Measurements from ENCODE around the gene CRABP2. TPM values are rescaled to one million over a fixed set of nuclear protein-coding genes. Genes with fewer than 3 reads are reported as not detected.

The CRABP2 gene
- polyA plus RNA-seq, 1 of the 3 experiments (the other 2 are of a cell fraction) = 42.1 TPM

DNA sequence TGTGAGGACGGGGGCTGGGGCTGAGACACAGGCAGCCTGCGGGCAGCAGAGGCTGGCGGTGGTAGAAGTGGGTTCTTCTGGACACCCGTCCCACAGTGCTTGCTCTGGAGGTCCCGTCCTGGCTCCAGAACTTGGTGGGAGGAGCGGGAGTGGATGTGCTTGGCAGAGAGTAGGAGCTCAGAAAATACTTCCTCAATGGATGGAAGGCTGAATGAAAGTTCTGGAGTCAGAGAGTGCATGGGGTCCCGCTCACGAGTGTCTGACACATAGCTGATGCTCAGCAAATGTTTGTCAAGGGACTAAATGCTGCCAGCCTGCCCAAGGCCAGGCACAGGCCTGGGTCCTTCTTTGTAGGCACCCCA, 14.7 kb downstream of the CRABP2 start:
- POLR2A ChIA-PET = interaction anchor here (1.2 to 4.3 kb wide), 9 partner anchors 14 to 166 kb away, joined by 4 to 57 read pairs (median 8); partner anchors contain the start of genes CRABP2, ISG20L2 and METTL25B
- Histone ChIP-seq H3K9me3 (no peaks in the 10 kb centered on the region), H3K4me3 (ENCODE audit: low read depth in 2 of 2, low read length in 1 of 2) (no peak overlapping the region), H4K20me1 (ENCODE audit: insufficient read depth) (no peaks in the 10 kb centered on the region), H2AFZ (ENCODE audit: low read depth) (no peak overlapping the region), H3K9ac (no peak overlapping the region), H3K9me2 (no peaks in the 10 kb centered on the region), H3K27ac (ENCODE audit: low read depth in 2 of 2, low read length in 1 of 2) (peak overlapping the region in 1 of 2 experiments; percentile 86; a peak in 1 of 4 replicates), H3K36me3 (replicated peaks in 1 of 2; ENCODE audit: control insufficient read depth in 1 of 2, insufficient read depth in 2 of 2, low read length in 1 of 2) (no peaks in the 10 kb centered on the region), H3K4me2 (peak overlapping the region; percentile 82; the same call in 1 of the 2 replicates), H3F3A (replicated peaks; ENCODE audit: insufficient read depth) (peaks cover 11% of the 10 kb centered on the region), H3K27me3 (ENCODE audit: insufficient read depth) (no peaks in the 10 kb centered on the region), H3K79me2 (ENCODE audit: insufficient read depth) (no peaks in the 10 kb centered on the region), H3K4me1 (ENCODE audit: control insufficient read depth in 1 of 2, insufficient read depth in 2 of 2, low read depth in 1 of 2, low read length in 1 of 2) (peaks cover 14 to 55% of the 10 kb centered on the region in 2 experiments; a peak in 3 of 4 replicates)
- no peak for DNase-seq
- TF ChIP-seq RXRA (IDR thresholded peaks at IDR 0.05; ENCODE audit: borderline replicate concordance, low read depth) = no peak
- TF ChIP-seq RFX5 (IDR thresholded peaks at IDR 0.05; ENCODE audit: low read length) = no peak
- no peak for TF ChIP-seq GABPA (IDR thresholded peaks at IDR 0.05; ENCODE audit: low read depth)
- TF ChIP-seq FOXJ3 (CRISPR knock-in tag; IDR thresholded peaks at IDR 0.05) = no peak
- TF ChIP-seq, protein P1, sequence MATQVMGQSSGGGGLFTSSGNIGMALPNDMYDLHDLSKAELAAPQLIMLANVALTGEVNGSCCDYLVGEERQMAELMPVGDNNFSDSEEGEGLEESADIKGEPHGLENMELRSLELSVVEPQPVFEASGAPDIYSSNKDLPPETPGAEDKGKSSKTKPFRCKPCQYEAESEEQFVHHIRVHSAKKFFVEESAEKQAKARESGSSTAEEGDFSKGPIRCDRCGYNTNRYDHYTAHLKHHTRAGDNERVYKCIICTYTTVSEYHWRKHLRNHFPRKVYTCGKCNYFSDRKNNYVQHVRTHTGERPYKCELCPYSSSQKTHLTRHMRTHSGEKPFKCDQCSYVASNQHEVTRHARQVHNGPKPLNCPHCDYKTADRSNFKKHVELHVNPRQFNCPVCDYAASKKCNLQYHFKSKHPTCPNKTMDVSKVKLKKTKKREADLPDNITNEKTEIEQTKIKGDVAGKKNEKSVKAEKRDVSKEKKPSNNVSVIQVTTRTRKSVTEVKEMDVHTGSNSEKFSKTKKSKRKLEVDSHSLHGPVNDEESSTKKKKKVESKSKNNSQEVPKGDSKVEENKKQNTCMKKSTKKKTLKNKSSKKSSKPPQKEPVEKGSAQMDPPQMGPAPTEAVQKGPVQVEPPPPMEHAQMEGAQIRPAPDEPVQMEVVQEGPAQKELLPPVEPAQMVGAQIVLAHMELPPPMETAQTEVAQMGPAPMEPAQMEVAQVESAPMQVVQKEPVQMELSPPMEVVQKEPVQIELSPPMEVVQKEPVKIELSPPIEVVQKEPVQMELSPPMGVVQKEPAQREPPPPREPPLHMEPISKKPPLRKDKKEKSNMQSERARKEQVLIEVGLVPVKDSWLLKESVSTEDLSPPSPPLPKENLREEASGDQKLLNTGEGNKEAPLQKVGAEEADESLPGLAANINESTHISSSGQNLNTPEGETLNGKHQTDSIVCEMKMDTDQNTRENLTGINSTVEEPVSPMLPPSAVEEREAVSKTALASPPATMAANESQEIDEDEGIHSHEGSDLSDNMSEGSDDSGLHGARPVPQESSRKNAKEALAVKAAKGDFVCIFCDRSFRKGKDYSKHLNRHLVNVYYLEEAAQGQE (IDR thresholded peaks at IDR 0.05; ENCODE audit: low read depth, low read length) = no peak
- CTCF ChIA-PET = interaction anchor here (1.0 to 45.5 kb wide), 22 partner anchors 12 to 237 kb away, joined by 3 to 2702 read pairs (median 17); partner anchors contain the start of genes CRABP2, INSRR, ISG20L2 and METTL25B
- WGBS (ENCODE audit: low lambda C conversion rate) = 89% methylated on average over 8 of the region's 8 CpGs

DNA sequence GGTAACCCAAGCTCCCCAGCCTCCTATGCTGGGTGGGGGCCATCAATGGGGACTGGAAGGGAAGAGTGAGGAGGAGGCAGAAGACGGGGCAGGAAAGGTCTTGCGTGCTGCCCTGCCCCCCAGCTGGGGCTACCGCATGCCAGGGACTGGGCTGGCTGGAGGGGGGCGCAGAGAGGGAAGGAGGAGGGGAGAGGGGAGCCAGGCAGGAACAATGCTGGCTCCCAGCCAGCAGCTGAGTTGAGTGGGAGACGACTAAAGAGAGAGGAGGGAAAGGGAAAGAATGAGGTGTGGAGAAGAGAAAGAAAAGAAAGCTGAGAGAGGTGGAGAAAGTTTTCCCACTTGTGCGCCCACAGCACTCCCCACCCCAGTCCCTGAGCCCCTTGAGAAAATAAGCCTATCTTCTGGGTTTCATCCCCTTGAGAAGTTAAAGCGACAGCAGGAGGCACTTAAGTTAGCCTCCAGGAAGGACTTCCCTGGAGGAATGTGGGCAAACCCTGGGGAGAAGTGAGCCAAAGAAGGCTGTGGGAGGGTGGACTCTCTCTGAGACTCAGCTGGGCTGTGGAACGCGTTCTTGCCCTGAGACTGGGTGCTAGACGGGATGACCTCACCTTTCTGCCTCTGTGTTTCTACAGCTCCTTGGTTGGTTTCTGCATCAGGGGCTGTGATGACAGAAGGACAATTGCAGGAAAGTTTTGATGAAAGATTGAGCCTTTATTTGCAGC, 15.3 kb downstream of the CRABP2 start:
- POLR2A ChIA-PET = interaction anchor here (0.9 to 4.3 kb wide), 16 partner anchors 9 to 167 kb away, joined by 3 to 57 read pairs (median 6); partner anchors contain the start of genes CRABP2, ISG20L2, METTL25B and MRPL24
- 40% methylated on average over 10 of the region's 10 CpGs for WGBS (ENCODE audit: low lambda C conversion rate)
- H3K79me2 ChIP-seq (ENCODE audit: insufficient read depth) = no peaks in the 10 kb centered on the region
- H3K9ac ChIP-seq = no peak overlapping the region
- H3K9me3 ChIP-seq = no peaks in the 10 kb centered on the region
- H3F3A ChIP-seq (replicated peaks; ENCODE audit: insufficient read depth) = peaks cover 11% of the 10 kb centered on the region
- no peaks in the 10 kb centered on the region for H3K27me3 ChIP-seq (ENCODE audit: insufficient read depth)
- no peaks in the 10 kb centered on the region for H4K20me1 ChIP-seq (ENCODE audit: insufficient read depth)
- H3K4me3 ChIP-seq (ENCODE audit: low read depth in 2 of 2, low read length in 1 of 2) = peak overlapping the region; percentile 32 to 51; a peak in 3 of 4 replicates
- no peaks in the 10 kb centered on the region for H3K9me2 ChIP-seq
- no peak overlapping the region for H2AFZ ChIP-seq (ENCODE audit: low read depth)
- DNase-seq = no peak
- TF ChIP-seq, protein P2, sequence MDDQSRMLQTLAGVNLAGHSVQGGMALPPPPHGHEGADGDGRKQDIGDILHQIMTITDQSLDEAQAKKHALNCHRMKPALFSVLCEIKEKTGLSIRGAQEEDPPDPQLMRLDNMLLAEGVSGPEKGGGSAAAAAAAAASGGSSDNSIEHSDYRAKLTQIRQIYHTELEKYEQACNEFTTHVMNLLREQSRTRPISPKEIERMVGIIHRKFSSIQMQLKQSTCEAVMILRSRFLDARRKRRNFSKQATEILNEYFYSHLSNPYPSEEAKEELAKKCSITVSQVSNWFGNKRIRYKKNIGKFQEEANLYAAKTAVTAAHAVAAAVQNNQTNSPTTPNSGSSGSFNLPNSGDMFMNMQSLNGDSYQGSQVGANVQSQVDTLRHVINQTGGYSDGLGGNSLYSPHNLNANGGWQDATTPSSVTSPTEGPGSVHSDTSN (IDR thresholded peaks at IDR 0.05) = no peak
- TF ChIP-seq CHD2 (IDR thresholded peaks at IDR 0.05; ENCODE audit: low read length, partially characterized antibody) (no peak), YY1 (IDR thresholded peaks at IDR 0.05; ENCODE audit: low read depth) (no peak), RCOR1 (IDR thresholded peaks at IDR 0.05; ENCODE audit: low read length) (peak; percentile 55; the same call in 1 of the 2 replicates)
- TF ChIP-seq, protein P3, sequence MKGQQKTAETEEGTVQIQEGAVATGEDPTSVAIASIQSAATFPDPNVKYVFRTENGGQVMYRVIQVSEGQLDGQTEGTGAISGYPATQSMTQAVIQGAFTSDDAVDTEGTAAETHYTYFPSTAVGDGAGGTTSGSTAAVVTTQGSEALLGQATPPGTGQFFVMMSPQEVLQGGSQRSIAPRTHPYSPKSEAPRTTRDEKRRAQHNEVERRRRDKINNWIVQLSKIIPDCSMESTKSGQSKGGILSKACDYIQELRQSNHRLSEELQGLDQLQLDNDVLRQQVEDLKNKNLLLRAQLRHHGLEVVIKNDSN (IDR thresholded peaks at IDR 0.05; ENCODE audit: borderline replicate concordance, low read depth) = no peak
- H3K27ac ChIP-seq (ENCODE audit: low read depth in 2 of 2, low read length in 1 of 2) = peak overlapping the region in 1 of 2 experiments; percentile 86; a peak in 2 of 4 replicates
- H3K4me1 ChIP-seq (ENCODE audit: control insufficient read depth in 1 of 2, insufficient read depth in 2 of 2, low read depth in 1 of 2, low read length in 1 of 2) = peaks cover 14 to 55% of the 10 kb centered on the region in 2 experiments; a peak in 3 of 4 replicates
- peak overlapping the region; percentile 82 for H3K4me2 ChIP-seq
- H3K36me3 ChIP-seq (replicated peaks in 1 of 2; ENCODE audit: control insufficient read depth in 1 of 2, insufficient read depth in 2 of 2, low read length in 1 of 2) = no peaks in the 10 kb centered on the region
- CTCF ChIA-PET = interaction anchor here (0.6 to 45.5 kb wide), 65 partner anchors 11 to 319 kb away, joined by 3 to 2702 read pairs (median 7); partner anchors contain the start of genes BCAN, CRABP2, HDGF and INSRR

Measured in SK-N-SH (cell line).